A549 (cell line): ENCODE results near the gene EIF2S3.

Experiments used
- CTCF ChIP-seq: fragments of >200 bp; sonication (Bioruptor Twin); formaldehyde crosslinking; IDR thresholded peaks from 3 replicates; pipeline ENCODE4 v1.5.1; 2016
- SMC3 ChIP-seq: fragments of >200 bp; sonication (Bioruptor Twin); formaldehyde crosslinking; IDR thresholded peaks from 3 replicates; pipeline ENCODE4 v1.6.1; 2018; ENCODE audit warnings: inconsistent platforms
- ZC3H11A ChIP-seq: fragments of 450-650 bp; IDR thresholded peaks from 2 replicates; pipeline ENCODE4 v1.6.1; 2014; ENCODE audit warnings: antibody characterized with exemption, mild to moderate bottlenecking

- TF ChIP-seq CTCF (no peak), ZC3H11A (no peak), SMC3 (no peak)
Observed at GRCh38 chrX:24093746-24094145, 39.0 kb downstream of the EIF2S3 start.
